ENCODE data around the gene TMPRSS6. TPM values are rescaled to one million over a fixed set of nuclear protein-coding genes. Genes with fewer than 3 reads are reported as not detected.
A peak's percentile ranks its signal among the peaks of the same experiment; 100 is the strongest.

Gene TMPRSS6
- total and polyA plus RNA-seq, 2 of the 13 experiments (the other 11 are each of a cell fraction or from before 2014, with no cell fraction given), result 4.2 to 4.8 TPM

- TF ChIP-seq DBP (CRISPR knock-in tag; IDR thresholded peaks at IDR 0.05; ENCODE audit: not compliant biosample characterization) (no peak), GMEB1 (CRISPR knock-in tag; IDR thresholded peaks at IDR 0.05; ENCODE audit: borderline replicate concordance) (0 out of 2 replicates have a peak, but pooled peaks have one; percentile 21), U2AF2 (IDR thresholded peaks at IDR 0.05; ENCODE audit: low read depth, low read length) (no peak), ZNF354B (CRISPR knock-in tag; IDR thresholded peaks at IDR 0.05) (no peak), EP300 (IDR thresholded peaks at IDR 0.05; ENCODE audit: low read depth in 2 of 2, low read length in 2 of 2) (peak in 1 of 2 experiments; percentile 83; a peak in 2 of 4 replicates), EP300 (CRISPR knock-in tag; IDR thresholded peaks at IDR 0.05; ENCODE audit: borderline replicate concordance) (peak; percentile 44; the same call in 1 of the 2 replicates), ZNF746 (CRISPR knock-in tag; IDR thresholded peaks at IDR 0.05) (no peak; the same call in 1 of the 2 replicates), ZNF800 (CRISPR knock-in tag; IDR thresholded peaks at IDR 0.05) (no peak), ZNF644 (CRISPR knock-in tag; IDR thresholded peaks at IDR 0.05; ENCODE audit: low read depth) (no peak), ZC3H4 (CRISPR knock-in tag; IDR thresholded peaks at IDR 0.05; ENCODE audit: borderline replicate concordance) (no peak), ARNT2 (CRISPR knock-in tag; IDR thresholded peaks at IDR 0.05; ENCODE audit: low read depth) (no peak), CBX1 (IDR thresholded peaks at IDR 0.05; ENCODE audit: low read depth) (no peak), NR3C1 (CRISPR knock-in tag; IDR thresholded peaks at IDR 0.05) (no peak), ZBTB37 (CRISPR knock-in tag; IDR thresholded peaks at IDR 0.05) (peak; percentile 53; the same call in 1 of the 2 replicates), POLR2G (IDR thresholded peaks at IDR 0.05; ENCODE audit: low read depth, low read length) (peak; percentile 61), ZNF562 (CRISPR knock-in tag; IDR thresholded peaks at IDR 0.05; ENCODE audit: borderline replicate concordance) (no peak), ZNF740 (CRISPR knock-in tag; IDR thresholded peaks at IDR 0.05) (no peak), SP4 (CRISPR knock-in tag; IDR thresholded peaks at IDR 0.05) (no peak), GTF3A (CRISPR knock-in tag; conservative IDR thresholded peaks at IDR 0.05) (no peak), ZNF10 (CRISPR knock-in tag; IDR thresholded peaks at IDR 0.05; ENCODE audit: borderline replicate concordance, low read depth) (no peak), CCAR2 (optimal IDR thresholded peaks at IDR 0.05; ENCODE audit: low read depth, low read length) (no peak), SNAPC2 (CRISPR knock-in tag; IDR thresholded peaks at IDR 0.05) (no peak)
Measured at GRCh38 chr22:37023743-37024338, 85.7 kb downstream of the TMPRSS6 start (continued).
